Activated naive CD4-positive, alpha-beta T cell treated with anti-CD3 and anti-CD28 coated beads for 36 hours (primary cell): ENCODE results near the gene GABRD. TPM values are rescaled to one million over a fixed set of nuclear protein-coding genes. Genes with fewer than 3 reads are reported as not detected.

Experiments used
- CTCF ChIA-PET: fragments of 350-600 bp; sonication (Branson Sonifier 250); formaldehyde crosslinking; loops from one replicate; lab custom pipeline; 2021; ENCODE audit warnings: antibody characterized with exemption; lab: Charles Lee
- DNase-seq: peaks from one replicate; pipeline ENCODE4 v3.0.0-alpha.2; 2020
- H3K27ac Mint-ChIP-seq: one replicate; pipeline ENCODE4 v1.8.0; 2021; ENCODE audit warnings: mild to moderate bottlenecking, mixed read lengths
- H3K27me3 Mint-ChIP-seq: one replicate; pipeline ENCODE4 v1.8.0; 2021; ENCODE audit warnings: low read depth, mixed read lengths
- H3K36me3 Mint-ChIP-seq: one replicate; pipeline ENCODE4 v1.8.0; 2021; ENCODE audit warnings: low read depth, mixed read lengths
- H3K4me1 Mint-ChIP-seq: one replicate; pipeline ENCODE4 v1.8.0; 2021; ENCODE audit warnings: low read depth, mixed read lengths
- H3K4me3 Mint-ChIP-seq: one replicate; pipeline ENCODE4 v1.8.0; 2021; ENCODE audit warnings: mild to moderate bottlenecking, moderate library complexity, mixed read lengths
- H3K9me3 Mint-ChIP-seq: one replicate; pipeline ENCODE4 v1.8.0; 2021; ENCODE audit warnings: mixed read lengths
- intact Hi-C: fragments of 100-400 bp; cut with micrococcal nuclease; formaldehyde crosslinking; loops from one replicate; pipeline ENCODE4 v1.15.1; 2023
- total RNA-seq, 2 experiments: library from RNA; stranded (reverse); gene quantifications; one replicate each; pipeline ENCODE4 v1.2.3, GENCODE V29; 2021

GABRD gene
- total RNA-seq, 2 experiments from 2014 or later: not detected

GRCh38 chr1:2037314-2037979, 18.3 kb downstream of the GABRD start:
- Mint-ChIP-seq H3K27me3 (no peaks in the 10 kb centered on the region), H3K27ac (no peak overlapping the region), H3K4me1 (no peaks in the 10 kb centered on the region), H3K9me3 (no peaks in the 10 kb centered on the region), H3K4me3 (no peak overlapping the region), H3K36me3 (no peaks in the 10 kb centered on the region)
- CTCF ChIA-PET: interaction anchor here (0.6 to 0.7 kb wide), 2 partner anchors 93 to 138 kb away, joined by 3 read pairs; no protein-coding TSS in a partner anchor
- no peak for DNase-seq
- intact Hi-C loops: no loop called here

GRCh38 chr1:2038229-2038628, 19.1 kb downstream of the GABRD start:
- CTCF ChIA-PET: interaction anchor here (0.6 kb wide), 1 partner anchor 407 kb away, joined by 3 read pairs; no protein-coding TSS in a partner anchor

GRCh38 chr1:2039251-2039650, 20.1 kb downstream of the GABRD start:
- Mint-ChIP-seq H3K4me1 (peaks cover 2% of the 10 kb centered on the region), H3K36me3 (no peaks in the 10 kb centered on the region), H3K27ac (no peak overlapping the region), H3K9me3 (no peaks in the 10 kb centered on the region), H3K4me3 (no peak overlapping the region), H3K27me3 (no peaks in the 10 kb centered on the region)
- CTCF ChIA-PET: interaction anchor here (1.3 kb wide), 1 partner anchor 85 kb away, joined by 3 read pairs; no protein-coding TSS in a partner anchor
- intact Hi-C loops: no loop called here
- DNase-seq: no peak

More at GRCh38 chr1:2038229-2038628, 19.1 kb downstream of the GABRD start:
- intact Hi-C loops: no loop called here
- no peaks in the 10 kb centered on the region for H3K4me1 Mint-ChIP-seq
- no peak overlapping the region for H3K27ac Mint-ChIP-seq
- no peak overlapping the region for H3K4me3 Mint-ChIP-seq
- H3K27me3 Mint-ChIP-seq: no peaks in the 10 kb centered on the region
- no peak for DNase-seq
- no peaks in the 10 kb centered on the region for H3K36me3 Mint-ChIP-seq
- no peaks in the 10 kb centered on the region for H3K9me3 Mint-ChIP-seq

GRCh38 chr1:2041305-2041704, 22.2 kb downstream of the GABRD start:
- no peak for DNase-seq
- Mint-ChIP-seq H3K4me3 (no peak overlapping the region), H3K27me3 (peaks cover 3% of the 10 kb centered on the region), H3K27ac (no peak overlapping the region), H3K9me3 (no peaks in the 10 kb centered on the region), H3K36me3 (no peaks in the 10 kb centered on the region), H3K4me1 (peaks cover 10% of the 10 kb centered on the region)
- intact Hi-C loops: no loop called here
- CTCF ChIA-PET: interaction anchor here (1.3 kb wide), 1 partner anchor 133 kb away, joined by 5 read pairs; no protein-coding TSS in a partner anchor

GRCh38 chr1:2041887-2042286, 22.7 kb downstream of the GABRD start:
- Mint-ChIP-seq H3K27ac (no peak overlapping the region), H3K36me3 (no peaks in the 10 kb centered on the region), H3K4me3 (no peak overlapping the region), H3K27me3 (peaks cover 3% of the 10 kb centered on the region), H3K9me3 (no peaks in the 10 kb centered on the region), H3K4me1 (peaks cover 12% of the 10 kb centered on the region)
- CTCF ChIA-PET: interaction anchor here (5.4 kb wide), 1 partner anchor 81 kb away, joined by 52 read pairs; no protein-coding TSS in a partner anchor
- intact Hi-C loops: no loop called here
- no peak for DNase-seq

- no peak overlapping the region for H3K4me3 Mint-ChIP-seq
- intact Hi-C loops: no loop called here
- DNase-seq: no peak
- H3K27me3 Mint-ChIP-seq: peaks cover 3% of the 10 kb centered on the region
- H3K4me1 Mint-ChIP-seq: peaks cover 12% of the 10 kb centered on the region
- no peaks in the 10 kb centered on the region for H3K36me3 Mint-ChIP-seq
- H3K9me3 Mint-ChIP-seq: no peaks in the 10 kb centered on the region
- CTCF ChIA-PET: interaction anchor here (1.2 to 5.4 kb wide), 8 partner anchors 12 to 341 kb away, joined by 3 to 52 read pairs (median 5); partner anchors contain the start of gene CALML6
- H3K27ac Mint-ChIP-seq: no peak overlapping the region
Measured at GRCh38 chr1:2042830-2043773, 24.0 kb downstream of the GABRD start.

- no peaks in the 10 kb centered on the region for H3K36me3 Mint-ChIP-seq
- peaks cover 7% of the 10 kb centered on the region for H3K27me3 Mint-ChIP-seq
- peak overlapping the region; percentile 22 for H3K4me3 Mint-ChIP-seq
- H3K4me1 Mint-ChIP-seq: peaks cover 14% of the 10 kb centered on the region
- CTCF ChIA-PET: interaction anchor here (0.8 to 5.4 kb wide), 16 partner anchors 9 to 340 kb away, joined by 3 to 52 read pairs (median 4); partner anchors contain the start of gene CALML6
- intact Hi-C loops: no loop called here
- DNase-seq: no peak
- no peak overlapping the region for H3K27ac Mint-ChIP-seq
- no peaks in the 10 kb centered on the region for H3K9me3 Mint-ChIP-seq
Measured at GRCh38 chr1:2043886-2044285, 24.7 kb downstream of the GABRD start.

GRCh38 chr1:2044510-2045319, 25.6 kb downstream of the GABRD start:
- Mint-ChIP-seq H3K27ac (no peak overlapping the region), H3K9me3 (no peaks in the 10 kb centered on the region)

GRCh38 chr1:2045468-2046173, 26.5 kb downstream of the GABRD start:
- Mint-ChIP-seq H3K27me3 (peaks cover 12% of the 10 kb centered on the region), H3K27ac (no peak overlapping the region), H3K4me3 (no peak overlapping the region), H3K9me3 (no peaks in the 10 kb centered on the region), H3K36me3 (no peaks in the 10 kb centered on the region), H3K4me1 (peaks cover 19% of the 10 kb centered on the region)
- intact Hi-C loops: loop anchor here (1.0 kb wide), 2 partner anchors 85 to 101 kb away; no protein-coding TSS in a partner anchor
- DNase-seq: no peak
- CTCF ChIA-PET: interaction anchor here (0.5 to 5.4 kb wide), 18 partner anchors 10 to 149 kb away, joined by 3 to 52 read pairs (median 4); partner anchors contain the start of genes CFAP74, FAAP20 and GABRD

More at GRCh38 chr1:2044510-2045319, 25.6 kb downstream of the GABRD start:
- Mint-ChIP-seq H3K4me1 (peaks cover 19% of the 10 kb centered on the region), H3K4me3 (peak overlapping the region; percentile 34), H3K27me3 (peaks cover 12% of the 10 kb centered on the region), H3K36me3 (no peaks in the 10 kb centered on the region)
- intact Hi-C loops: loop anchor here (1.0 kb wide), 1 partner anchor 84 kb away; no protein-coding TSS in a partner anchor
- CTCF ChIA-PET: interaction anchor here (0.6 to 5.4 kb wide), 28 partner anchors 9 to 339 kb away, joined by 3 to 52 read pairs (median 4); partner anchors contain the start of genes CALML6, CFAP74, FAAP20 and GABRD
- peak; percentile 73 for DNase-seq

GRCh38 chr1:2046174-2046917, 27.2 kb downstream of the GABRD start:
- intact Hi-C loops: loop anchor here (1.0 kb wide), 1 partner anchor 102 kb away; no protein-coding TSS in a partner anchor
- DNase-seq: peak; percentile 80

More at GRCh38 chr1:2046174-2046917, 27.2 kb downstream of the GABRD start:
- Mint-ChIP-seq H3K9me3 (no peaks in the 10 kb centered on the region), H3K27me3 (peaks cover 12% of the 10 kb centered on the region), H3K36me3 (no peaks in the 10 kb centered on the region), H3K27ac (no peak overlapping the region), H3K4me1 (peaks cover 19% of the 10 kb centered on the region), H3K4me3 (no peak overlapping the region)
- CTCF ChIA-PET: interaction anchor here (0.5 to 5.4 kb wide), 6 partner anchors 12 to 149 kb away, joined by 3 to 52 read pairs (median 5); no protein-coding TSS in a partner anchor
